ENCODE results near the gene MICALL2.

MICALL2 gene

GRCh38 chr7:1388021-1388702 is 71.1 kb downstream of the MICALL2 start:
- no peak for TF ChIP-seq CTCF (IDR thresholded peaks at IDR 0.05; ENCODE audit: low read depth, low read length, missing control alignments)
- DNase-seq (ENCODE audit: extremely low read depth, low read depth): no peak
- no peak overlapping the region for H3K4me3 ChIP-seq (replicated peaks; ENCODE audit: low read depth, low read length)

- no peak for DNase-seq (ENCODE audit: extremely low read depth, low read depth)
- no peak for TF ChIP-seq CTCF (IDR thresholded peaks at IDR 0.05; ENCODE audit: low read depth, low read length, missing control alignments)
These were observed 72.0 kb downstream of the MICALL2 start for GRCh38 chr7:1387261-1387660.

GRCh38 chr7:1386623-1387220 is 72.5 kb downstream of the MICALL2 start:
- no peak for DNase-seq (ENCODE audit: extremely low read depth, low read depth)
- TF ChIP-seq CTCF (IDR thresholded peaks at IDR 0.05; ENCODE audit: low read depth, low read length, missing control alignments): no peak
- H3K4me3 ChIP-seq (replicated peaks; ENCODE audit: low read depth, low read length): no peak overlapping the region

More at GRCh38 chr7:1387261-1387660, 72.0 kb downstream of the MICALL2 start:
- H3K4me3 ChIP-seq (replicated peaks; ENCODE audit: low read depth, low read length): no peak overlapping the region

- no peak for DNase-seq (ENCODE audit: extremely low read depth, low read depth)
- TF ChIP-seq CTCF (IDR thresholded peaks at IDR 0.05; ENCODE audit: low read depth, low read length, missing control alignments): no peak
- H3K4me3 ChIP-seq (replicated peaks; ENCODE audit: low read depth, low read length): no peak overlapping the region
These were observed 73.3 kb downstream of the MICALL2 start for GRCh38 chr7:1385809-1386622.

- TF ChIP-seq CTCF (IDR thresholded peaks at IDR 0.05; ENCODE audit: low read depth, low read length, missing control alignments): no peak
- no peak for DNase-seq (ENCODE audit: extremely low read depth, low read depth)
- no peak overlapping the region for H3K4me3 ChIP-seq (replicated peaks; ENCODE audit: low read depth, low read length)
These were observed 74.0 kb downstream of the MICALL2 start for GRCh38 chr7:1385086-1385808.
